Heart left ventricle (tissue), 16 donors: ENCODE data around the gene FAM156B. TPM values are rescaled to one million over a fixed set of nuclear protein-coding genes. Genes with fewer than 3 reads are reported as not detected.
"Not testable (repeated sequence)": the region's sequence is repeated elsewhere in the genome, so short reads cannot be mapped to it uniquely, and the experiment has no call there.

Experiments
- ATAC-seq, 4 donors: fragments of 200-7000 bp; cut with Tn5 transposase; one replicate each; pipeline ENCODE4 v1.9.1; 2020 to 2022; ENCODE audit warnings: moderate library complexity in 4 of 4, mild to moderate bottlenecking in 3 of 4, moderate number of reproducible peaks in 1 of 4
- DNase-seq, 5 donors: peaks; one replicate each; pipeline ENCODE4 v3.0.0-alpha.2; 2020
- H3K27ac ChIP-seq, 12 donors: fragments of 200-600 bp; sonication (generic) in 4 of 12; one replicate each; pipeline versions ENCODE4 v1.5.0 to v1.8.0; 2016 to 2022; ENCODE audit warnings: mild to moderate bottlenecking in 2 of 12
- H3K27me3 ChIP-seq, 9 donors: fragments of 200-600 bp; sonication (generic) in 2 of 9; one replicate each; pipeline versions ENCODE4 v1.5.1 to v1.8.0; 2016 to 2022; ENCODE audit warnings: mild to moderate bottlenecking in 3 of 9
- H3K36me3 ChIP-seq, 9 donors: fragments of 200-600 bp; sonication (generic) in 2 of 9; one replicate each; pipeline versions ENCODE4 v1.5.0 to v1.8.0; 2018 to 2022; ENCODE audit warnings: mild to moderate bottlenecking in 2 of 9
- H3K4me1 ChIP-seq, 12 donors: fragments of 200-600 bp; sonication (generic) in 4 of 12; one replicate each; pipeline versions ENCODE4 v1.5.0 to v1.8.0; 2016 to 2022; ENCODE audit warnings: mild to moderate bottlenecking in 3 of 12
- H3K4me3 ChIP-seq, 12 donors: fragments of 200-600 bp; sonication (generic) in 4 of 12; one replicate each; pipeline versions ENCODE4 v1.5.0 to v1.8.0; 2017 to 2022; ENCODE audit warnings: mild to moderate bottlenecking in 9 of 12, moderate library complexity in 4 of 12
- H3K9me3 ChIP-seq, 12 donors: fragments of 200-600 bp; sonication (generic) in 4 of 12; one replicate each; pipeline versions ENCODE4 v1.5.0 to v1.8.0; 2016 to 2022; ENCODE audit warnings: mild to moderate bottlenecking in 1 of 12
- WGBS, 4 donors: extraction: QIAGEN DNeasy Blood & Tissue Kit in 2 of 4; methylation state at CpG; one replicate each; pipeline versions ENCODE4 v1.1.5 to v1.1.7; 2013 to 2018; 5-methylcytosine and 5-hydroxymethylcytosine counted together
- intact Hi-C, 10 donors: fragments of 100-400 bp; cut with DNase I; formaldehyde crosslinking; loops; one replicate each; pipeline versions ENCODE4 v1.11.1 to v1.14.2; 2022
- polyA plus RNA-seq, 2 donors: library from polyadenylated mRNA; stranded (reverse); fragments of 200-250 nt; gene quantifications; one replicate each; pipeline ENCODE4 v1.2.3, GENCODE V29; 2013
- total RNA-seq, 9 donors: library from RNA; depleted of rRNA in 2 of 9; stranded (reverse); fragments of >200 nt in 2 of 9; fragmentation: NEBNext Ultra II Directional in 3 of 9; extraction: Animal tissue kit (Norgen Biotek cat#: 25700) in 3 of 9; gene quantifications; one replicate each; pipeline versions ENCODE4 v1.1.0 to v1.2.4, GENCODE V29; 2016 to 2023
- donor health status: ischemic (EF 13 %, LVEDD 7.1; RV severe dilation, severe dysfunction).
- donor health status: healthy with polysubstance abuse.
- donor health status: DM: no; HTN: yes; CAD: no.
- donor health status: DM: no; HTN: no; CAD: no.
- donor health status: ischemic (EF 25% LVEDD 6.9; RV normal size, moderate dysfunction).
- donor health status: ischemic (EF 25% LVEDD 5.7; RV mildly dilated, moderate dysfunction).
- donor health status: healthy.
- donor health status: DM: yes; HTN: yes; CAD: no.
- donor health status: ischemic (EF 35%, LVEDD 5.7; RV mildly dilated, moderate dysfunction).
- donor health status: nonischemic (EF 11% LVEDD 7.7; RV severe dilation, severe dysfunction).
- donor health status: DM: yes; HTN: yes; CAD: no.
- donor health status: PGD.
- donor health status: ischemic (EF 29% LVEDD 5.4; RV normal size, mild dysfunction).
- donor health status: nonischemic (EF 23%, LVEDD 6.1; RV moderate dilation, normal function).

The FAM156B gene
- total and polyA plus RNA-seq, 11 donors: 4.4 to 11.9 (median 7.5) TPM

GRCh38 chrX:52896438-52896837 is 692 bp upstream of the FAM156B start:
- intact Hi-C loops, H3K4me1 ChIP-seq, H3K27ac ChIP-seq, H3K36me3 ChIP-seq, H3K27me3 ChIP-seq, H3K9me3 ChIP-seq, ATAC-seq, DNase-seq, H3K4me3 ChIP-seq: not testable (repeated sequence)
- WGBS, 4 donors: no CpG with 5 or more reads among the region's 8 CpGs

GRCh38 chrX:52905531-52905930 is 8.4 kb downstream of the FAM156B start:
- intact Hi-C loops, H3K27me3 ChIP-seq, H3K4me1 ChIP-seq, H3K36me3 ChIP-seq, H3K4me3 ChIP-seq, DNase-seq, H3K27ac ChIP-seq, ATAC-seq, H3K9me3 ChIP-seq: not testable (repeated sequence)
- WGBS, 4 donors: no CpG with 5 or more reads among the region's 10 CpGs

- DNase-seq, H3K9me3 ChIP-seq, H3K27me3 ChIP-seq, ATAC-seq, H3K36me3 ChIP-seq, intact Hi-C loops, H3K27ac ChIP-seq, H3K4me1 ChIP-seq, H3K4me3 ChIP-seq: not testable (repeated sequence)
- WGBS, 4 donors: no CpG with 5 or more reads among the region's 4 CpGs
These were observed 8.9 kb downstream of the FAM156B start for GRCh38 chrX:52906072-52906471.

DNA sequence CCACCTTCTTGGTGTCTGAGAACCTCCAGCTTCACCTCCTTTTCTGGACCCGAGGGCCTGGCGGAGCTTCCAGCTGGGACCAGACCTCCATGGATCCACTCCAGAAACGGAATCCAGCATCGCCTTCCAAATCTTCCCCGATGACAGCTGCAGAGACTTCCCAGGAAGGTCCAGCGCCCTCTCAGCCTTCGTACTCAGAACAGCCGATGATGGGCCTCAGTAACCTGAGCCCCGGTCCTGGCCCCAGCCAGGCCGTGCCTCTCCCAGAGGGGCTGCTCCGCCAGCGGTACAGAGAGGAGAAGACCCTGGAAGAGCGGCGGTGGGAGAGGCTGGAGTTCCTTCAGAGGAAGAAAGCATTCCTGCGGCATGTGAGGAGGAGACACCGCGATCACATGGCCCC is 10.0 kb downstream of the FAM156B start:
- H3K4me3 ChIP-seq, H3K27ac ChIP-seq, H3K4me1 ChIP-seq, H3K9me3 ChIP-seq, DNase-seq, H3K27me3 ChIP-seq, H3K36me3 ChIP-seq, intact Hi-C loops: not testable (repeated sequence)
- no CpG with 5 or more reads among the region's 17 CpGs for WGBS, 4 donors
- peak in 1 of 4 donors; percentile 51 for ATAC-seq

DNA sequence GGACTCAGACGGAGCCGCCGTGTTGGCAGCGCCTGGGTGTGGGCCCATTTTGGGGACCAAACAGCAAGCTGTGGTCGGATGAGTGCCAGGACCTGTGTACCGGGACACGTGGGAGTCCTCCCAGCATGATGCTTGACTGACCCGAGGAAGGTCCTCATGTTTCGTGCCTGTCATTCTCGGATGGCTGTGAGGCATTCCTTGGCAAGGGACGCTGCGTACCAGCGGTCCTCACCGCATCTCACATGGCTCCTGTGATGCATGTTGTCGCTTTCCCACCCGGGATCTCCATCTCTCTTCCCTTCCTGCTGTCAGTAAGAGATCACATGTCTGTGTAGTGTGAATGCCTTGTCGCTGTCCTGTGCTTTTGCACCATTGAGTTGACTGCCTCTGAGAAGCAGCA is 10.8 kb downstream of the FAM156B start:
- H3K27me3 ChIP-seq, intact Hi-C loops, ATAC-seq, H3K4me1 ChIP-seq, DNase-seq, H3K36me3 ChIP-seq, H3K9me3 ChIP-seq, H3K27ac ChIP-seq, H3K4me3 ChIP-seq: not testable (repeated sequence)
- WGBS, 4 donors: no CpG with 5 or more reads among the region's 17 CpGs

DNA sequence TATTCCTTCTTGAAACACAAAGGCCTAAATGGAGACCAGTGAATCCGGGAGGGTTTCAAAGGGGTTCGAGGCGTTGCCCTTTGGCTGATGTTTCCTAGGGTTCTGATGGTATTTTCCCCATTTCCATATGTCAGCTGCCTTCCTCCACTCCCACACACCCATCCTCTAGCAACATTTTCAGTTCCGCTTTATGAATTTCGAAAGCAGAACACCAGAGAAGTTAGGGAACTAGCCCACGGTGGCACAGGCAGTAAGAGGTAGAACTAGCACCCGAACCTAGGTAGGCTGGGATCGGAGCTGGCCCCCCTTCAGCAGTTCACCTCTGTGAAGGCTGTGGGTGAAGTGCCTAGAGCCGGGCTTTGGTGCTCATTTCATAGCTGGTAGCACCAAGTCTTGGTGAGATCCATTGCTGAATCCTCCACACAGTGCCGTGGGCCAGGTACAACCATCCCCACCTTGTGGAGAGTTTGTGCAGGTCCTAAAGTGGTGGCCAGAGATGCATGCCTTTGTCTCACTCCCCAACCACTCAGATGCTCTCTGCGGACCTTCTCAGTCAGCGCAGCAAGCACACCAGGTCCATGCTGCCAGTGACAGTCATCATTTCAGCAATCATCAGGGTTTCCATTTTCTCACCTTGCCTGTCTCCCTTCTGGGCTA is 12.3 kb downstream of the FAM156B start:
- H3K9me3 ChIP-seq, DNase-seq, H3K27me3 ChIP-seq, H3K4me3 ChIP-seq, intact Hi-C loops, H3K27ac ChIP-seq, H3K36me3 ChIP-seq, H3K4me1 ChIP-seq, ATAC-seq: not testable (repeated sequence)
- no CpG with 5 or more reads among the region's 12 CpGs for WGBS, 4 donors

GRCh38 chrX:52913681-52914080 is 16.6 kb downstream of the FAM156B start:
- H3K9me3 ChIP-seq, H3K36me3 ChIP-seq, DNase-seq, H3K4me3 ChIP-seq, H3K27ac ChIP-seq, intact Hi-C loops, H3K27me3 ChIP-seq, H3K4me1 ChIP-seq: not testable (repeated sequence)
- peak in 1 of 4 donors; percentile 13 for ATAC-seq
- no CpG with 5 or more reads among the region's 9 CpGs for WGBS, 4 donors

- ATAC-seq, H3K27ac ChIP-seq, H3K36me3 ChIP-seq, H3K9me3 ChIP-seq, DNase-seq, intact Hi-C loops, H3K4me1 ChIP-seq, H3K4me3 ChIP-seq, H3K27me3 ChIP-seq: not testable (repeated sequence)
- no CpG with 5 or more reads among the region's 3 CpGs for WGBS, 4 donors
These were observed 17.6 kb downstream of the FAM156B start for GRCh38 chrX:52914704-52915103.
